SKM-1 treated with dmso at 0.1 percent for 144 hours (cell line): ENCODE measurements around the gene HADH.
A peak's percentile ranks its signal among the peaks of the same experiment; 100 is the strongest.
"Not testable (repeated sequence)": the region's sequence is repeated elsewhere in the genome, so short reads cannot be mapped to it uniquely, and the experiment has no call there.

Experiments
- DNase-seq: peaks from one replicate; lab custom pipeline; 2025; ENCODE audit not compliant: unreplicated experiment; lab: John Stamatoyannopoulos, UW

The HADH gene

DNA sequence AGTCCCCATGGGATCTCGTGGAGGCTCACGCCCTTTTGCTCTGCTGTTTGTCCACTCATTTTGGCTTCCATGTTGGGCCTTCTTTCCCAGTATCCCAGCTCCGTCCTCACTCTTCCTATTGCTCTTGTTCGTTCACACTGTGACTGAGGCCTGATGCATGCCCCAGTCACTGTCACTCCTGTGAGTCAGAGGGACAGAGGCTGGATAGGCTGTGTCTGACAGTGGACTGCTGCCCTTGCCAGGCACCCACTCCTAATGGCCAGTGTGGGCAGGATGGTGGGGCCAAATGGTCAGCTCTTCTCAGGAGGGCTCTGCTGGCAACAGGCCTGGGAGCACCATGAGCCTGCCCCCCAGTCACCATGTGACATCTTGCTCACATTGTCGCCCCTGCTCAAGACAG lies 40.0 kb downstream of the HADH start:
- no peak for DNase-seq

DNA sequence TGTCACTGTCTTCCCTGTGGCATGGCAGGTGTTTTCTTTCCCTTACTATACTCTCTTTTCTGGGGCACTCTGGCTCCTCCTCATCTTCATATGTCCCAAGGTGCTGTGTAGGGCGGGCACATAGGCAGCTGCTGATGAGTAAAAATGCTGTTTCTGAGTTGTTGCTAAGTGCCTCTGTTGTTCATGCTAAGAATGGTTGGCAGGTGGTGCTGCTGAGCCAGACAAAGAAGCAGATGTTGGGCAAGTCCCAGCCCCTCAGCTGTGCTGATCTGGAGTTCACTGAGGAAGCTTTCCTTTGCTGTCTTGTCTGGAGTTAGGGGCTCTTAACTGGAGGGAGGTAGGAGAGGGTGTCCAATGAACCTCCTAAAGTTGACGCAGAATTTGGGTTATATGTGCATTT lies 40.6 kb downstream of the HADH start:
- peak; percentile 54 for DNase-seq

DNA sequence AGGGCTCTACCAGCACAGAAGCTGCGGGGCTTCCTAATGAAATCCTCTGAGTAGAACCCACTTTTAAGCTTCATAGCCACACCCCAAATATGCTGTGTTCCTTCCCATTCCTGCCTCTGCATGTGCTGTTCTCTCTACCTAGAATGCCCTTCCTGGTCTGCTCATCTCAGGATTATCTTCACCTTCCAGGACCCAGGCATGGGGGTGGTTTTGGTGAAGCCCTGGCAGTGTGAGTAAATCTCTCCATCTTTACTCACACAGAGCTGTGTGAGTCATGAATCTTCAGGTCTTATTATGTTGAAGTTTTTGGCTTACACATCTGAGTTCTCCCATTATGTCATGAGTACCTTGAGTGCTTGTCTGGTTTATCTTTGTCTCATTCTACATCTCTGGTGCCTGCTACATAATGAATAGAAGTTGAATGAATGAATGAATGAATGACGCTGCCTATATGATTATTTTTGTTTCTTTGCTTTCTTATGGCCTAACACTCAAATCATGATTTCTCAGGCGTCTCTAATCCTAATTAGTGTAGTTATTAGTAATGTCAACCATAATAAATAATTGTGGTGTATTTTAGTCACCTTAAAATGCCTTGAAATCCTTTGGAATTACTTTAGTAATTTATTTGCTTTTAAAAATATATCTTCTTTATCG lies 41.9 kb downstream of the HADH start:
- no peak for DNase-seq

DNA sequence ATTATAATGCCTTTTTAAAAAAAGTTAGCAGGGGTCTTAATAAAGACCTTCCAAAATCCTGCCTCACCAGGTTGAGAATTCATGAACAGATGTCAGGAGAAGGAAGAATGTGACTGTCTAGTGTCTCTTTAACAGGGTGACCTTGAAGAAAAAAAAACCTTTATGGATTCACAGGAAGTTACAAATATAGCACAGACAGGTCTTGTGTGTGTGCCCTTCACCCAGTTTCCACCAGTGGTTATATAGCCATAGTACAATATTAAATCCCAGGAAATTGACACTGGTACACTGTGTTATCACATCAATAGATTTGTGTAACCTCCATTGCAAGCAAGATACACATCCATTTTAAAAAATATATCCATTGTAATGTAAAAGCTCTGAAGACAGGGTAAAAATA lies 43.7 kb downstream of the HADH start:
- DNase-seq = no peak

- DNase-seq = no peak
Observed at GRCh38 chr4:108034565-108034964, 44.9 kb downstream of the HADH start.

DNA sequence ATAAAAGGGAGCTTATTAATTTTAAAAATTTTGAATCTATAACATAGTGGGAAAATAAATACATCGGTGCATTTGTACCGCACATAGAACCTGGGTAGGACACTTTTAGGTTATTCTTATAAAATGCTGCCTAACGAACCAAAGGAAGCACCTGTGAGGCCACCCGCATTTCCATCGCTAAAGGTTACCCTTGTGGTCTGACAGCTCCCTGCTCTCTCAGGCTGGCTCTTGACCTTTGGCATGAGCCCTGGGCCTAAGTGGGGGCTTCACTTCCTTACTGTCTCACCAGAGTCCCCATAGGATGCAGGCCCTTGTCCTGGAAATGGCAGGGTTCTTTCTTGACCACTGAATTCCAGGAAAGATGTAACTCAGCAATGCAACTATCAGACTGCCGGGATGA lies 46.0 kb downstream of the HADH start:
- DNase-seq = no peak

DNA sequence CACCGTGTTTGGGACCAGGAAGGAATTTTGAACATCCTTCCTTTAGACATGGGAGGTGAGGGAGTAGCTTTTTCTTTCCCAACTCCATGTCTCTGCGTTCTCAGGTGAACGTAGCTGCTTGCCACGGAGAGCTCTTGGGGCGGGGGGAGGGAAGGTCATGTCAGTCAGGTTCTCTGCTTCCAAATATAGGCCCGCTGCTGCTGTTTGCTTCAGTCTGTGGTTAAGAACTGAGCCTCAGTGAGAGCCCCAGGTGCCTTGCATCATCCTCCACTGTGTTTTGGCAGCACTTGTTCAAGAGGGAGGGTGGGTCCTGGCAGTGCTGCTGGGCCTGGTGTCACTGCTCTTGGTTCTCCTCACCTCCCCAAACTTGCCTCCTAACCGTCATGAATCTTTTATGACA lies 46.5 kb downstream of the HADH start:
- peak; percentile 54 for DNase-seq

- DNase-seq = no peak
Observed at GRCh38 chr4:108037884-108038283, 48.2 kb downstream of the HADH start.

DNA sequence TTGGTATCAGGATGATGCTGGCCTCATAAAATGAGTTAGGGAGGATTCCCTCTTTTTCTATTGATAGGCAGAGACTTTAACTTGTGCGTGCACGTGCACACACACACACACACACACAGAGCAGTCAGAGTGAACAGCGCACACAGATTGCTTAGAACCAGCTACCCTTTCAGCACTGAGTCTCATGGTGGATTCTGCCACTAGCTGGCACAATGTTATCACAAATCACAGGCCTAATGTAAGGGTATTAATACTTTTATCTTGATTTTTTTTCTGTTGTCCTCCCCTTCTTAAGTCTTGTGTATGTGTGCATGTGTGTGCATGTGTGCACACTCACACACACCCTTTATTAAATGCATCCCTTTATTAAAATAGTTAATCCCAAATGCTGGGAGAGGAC lies 53.2 kb downstream of the HADH start:
- no peak for DNase-seq

DNA sequence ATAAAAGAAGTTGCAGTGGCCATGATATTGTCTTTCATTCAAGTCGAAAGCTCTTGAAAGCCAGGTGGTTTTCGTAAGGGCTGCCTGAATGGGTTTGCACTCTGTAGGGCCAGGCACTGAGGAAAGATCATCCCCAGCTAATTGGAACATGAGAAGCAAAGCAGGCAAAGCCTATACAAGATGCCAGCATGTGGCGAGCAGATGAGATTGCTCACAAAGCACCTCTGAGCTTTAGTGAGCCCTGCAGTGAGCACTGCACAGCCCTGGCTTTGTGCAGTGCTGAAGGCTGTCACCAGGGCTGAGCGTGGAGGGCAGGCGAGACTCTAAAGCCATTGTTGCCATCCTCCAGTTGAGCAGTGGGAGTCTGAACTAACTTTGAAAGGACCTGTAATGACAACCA lies 53.8 kb downstream of the HADH start:
- no peak for DNase-seq

GRCh38 chr4:108044951-108045686 lies 55.4 kb downstream of the HADH start:
- DNase-seq = no peak

- no peak for DNase-seq
Observed at GRCh38 chr4:108045687-108046024, 56.0 kb downstream of the HADH start.

GRCh38 chr4:108047199-108047598 lies 57.5 kb downstream of the HADH start:
- no peak for DNase-seq

DNA sequence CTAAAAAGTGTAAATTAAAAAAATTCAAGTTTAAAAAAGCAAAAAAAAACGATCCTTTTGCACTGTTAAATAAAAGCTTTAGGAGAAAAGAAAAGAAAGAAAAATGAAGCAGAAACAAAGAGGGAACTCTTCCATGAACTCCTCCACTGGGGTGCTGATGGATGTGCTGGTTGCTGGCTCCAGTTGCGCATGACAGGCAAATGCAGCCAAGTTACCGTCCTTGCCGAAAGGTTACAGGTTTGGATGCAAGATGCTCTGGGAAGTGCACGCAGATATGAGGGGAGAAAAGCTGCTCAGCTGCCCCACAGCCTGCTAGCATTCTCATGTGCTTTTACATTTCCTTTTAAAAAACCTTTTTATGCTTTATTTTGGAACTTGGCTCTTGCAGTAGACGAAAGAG lies 58.5 kb downstream of the HADH start:
- no peak for DNase-seq

DNA sequence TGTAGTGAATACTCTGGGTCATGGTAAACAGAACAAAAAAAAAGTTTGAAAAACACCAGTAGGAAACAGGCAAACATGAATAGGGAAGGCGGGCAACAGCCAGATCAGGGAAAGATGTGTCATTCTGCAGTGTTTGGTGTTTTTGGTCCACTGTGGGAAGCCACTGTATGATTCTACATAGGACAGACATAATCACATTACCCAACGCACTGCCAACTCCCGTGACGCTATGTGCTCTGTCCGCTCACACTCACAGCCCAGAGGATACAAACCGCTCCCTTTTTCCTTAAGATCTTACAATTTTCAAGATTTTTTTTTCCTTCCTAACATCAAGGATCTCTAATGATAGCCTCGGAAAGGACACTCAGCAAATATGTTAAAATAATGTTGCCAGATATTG lies 59.3 kb downstream of the HADH start:
- DNase-seq = no peak

- no peak for DNase-seq
Observed at GRCh38 chr4:108049406-108049805, 59.7 kb downstream of the HADH start.

DNA sequence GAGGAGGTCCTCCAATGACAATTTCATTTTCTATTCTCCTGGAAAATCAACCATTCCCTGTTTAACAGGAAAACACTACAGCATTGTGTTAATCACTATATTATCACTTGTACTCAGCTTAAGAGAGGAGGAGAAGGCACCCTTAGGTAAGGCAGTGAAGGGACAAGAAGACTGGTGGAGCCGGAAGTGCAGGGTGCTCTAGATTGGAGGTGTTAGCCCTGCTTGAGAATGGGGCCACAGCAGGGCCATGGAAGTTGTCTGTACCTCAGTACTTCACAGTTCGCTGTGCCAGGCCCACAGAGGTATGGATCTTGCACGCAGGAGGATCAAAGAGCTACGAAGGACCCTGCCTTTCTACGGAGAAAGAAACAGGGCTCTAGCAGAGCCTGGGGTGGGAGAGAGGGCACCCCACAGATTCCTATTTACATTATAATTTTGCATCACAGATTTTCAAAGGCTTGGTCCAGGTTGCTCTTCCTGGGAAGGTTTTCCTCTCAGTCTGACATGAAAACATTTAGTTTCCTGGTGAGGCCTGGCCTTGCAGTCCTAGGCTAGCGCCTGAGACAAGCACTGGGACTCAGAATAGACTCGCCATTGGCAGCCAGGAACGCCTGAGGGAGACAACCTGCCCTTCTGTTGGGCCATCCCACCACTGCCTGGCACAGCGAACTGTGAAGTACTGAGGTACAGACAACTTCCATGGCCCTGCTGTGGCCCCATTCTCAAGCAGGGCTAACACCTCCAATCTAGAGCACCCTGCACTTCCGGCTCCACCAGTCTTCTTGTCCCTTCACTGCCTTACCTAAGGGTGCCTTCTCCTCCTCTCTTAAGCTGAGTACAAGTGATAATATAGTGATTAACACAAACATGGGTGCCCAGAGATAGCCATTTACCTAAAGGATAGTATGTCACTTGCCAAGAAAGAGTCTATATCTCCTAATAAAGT lies 60.8 kb downstream of the HADH start:
- DNase-seq = not testable (repeated sequence)

DNA sequence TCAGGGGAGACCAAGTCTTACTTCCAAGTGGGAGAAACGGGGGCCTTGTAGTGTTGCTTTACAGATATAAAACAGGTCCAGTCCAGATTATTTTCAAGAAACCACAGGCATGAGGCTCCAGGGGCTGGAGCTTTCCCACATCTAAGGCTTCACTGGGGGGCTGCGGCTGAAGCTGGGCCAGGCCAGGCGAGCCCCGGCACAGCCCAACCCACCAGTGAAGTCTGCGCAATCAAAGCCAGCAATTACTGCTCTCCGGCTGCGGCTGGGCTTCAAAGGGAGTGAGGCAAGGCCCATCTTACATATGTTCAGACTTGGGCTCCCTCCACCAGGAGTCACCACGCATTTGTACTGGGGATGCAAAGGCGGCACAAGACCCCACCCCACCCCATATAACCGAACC lies 61.7 kb downstream of the HADH start:
- DNase-seq = no peak

GRCh38 chr4:108052558-108053120 lies 63.0 kb downstream of the HADH start:
- no peak for DNase-seq

DNA sequence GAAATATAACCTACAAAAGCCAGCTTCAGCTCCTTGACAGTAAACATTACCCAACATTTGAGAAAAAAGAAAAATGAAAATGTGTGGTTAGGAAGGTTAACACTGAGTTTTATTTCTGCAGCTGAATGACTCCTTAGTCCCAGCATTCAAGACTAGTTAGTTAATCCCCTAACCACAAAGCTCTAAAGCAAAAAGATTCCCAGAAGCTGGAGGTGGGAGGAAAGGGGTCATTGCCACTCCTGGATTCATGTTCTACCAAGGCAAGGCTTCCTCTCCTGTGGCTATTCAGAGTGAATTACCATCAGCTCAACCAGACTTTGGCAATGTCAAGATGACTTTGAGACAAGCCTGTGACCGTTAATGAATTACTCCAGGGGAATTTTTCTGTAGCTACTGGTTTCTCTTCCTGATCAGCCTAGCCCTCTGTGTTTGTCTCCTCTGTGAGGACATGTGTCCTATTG lies 63.6 kb downstream of the HADH start:
- DNase-seq = no peak

DNA sequence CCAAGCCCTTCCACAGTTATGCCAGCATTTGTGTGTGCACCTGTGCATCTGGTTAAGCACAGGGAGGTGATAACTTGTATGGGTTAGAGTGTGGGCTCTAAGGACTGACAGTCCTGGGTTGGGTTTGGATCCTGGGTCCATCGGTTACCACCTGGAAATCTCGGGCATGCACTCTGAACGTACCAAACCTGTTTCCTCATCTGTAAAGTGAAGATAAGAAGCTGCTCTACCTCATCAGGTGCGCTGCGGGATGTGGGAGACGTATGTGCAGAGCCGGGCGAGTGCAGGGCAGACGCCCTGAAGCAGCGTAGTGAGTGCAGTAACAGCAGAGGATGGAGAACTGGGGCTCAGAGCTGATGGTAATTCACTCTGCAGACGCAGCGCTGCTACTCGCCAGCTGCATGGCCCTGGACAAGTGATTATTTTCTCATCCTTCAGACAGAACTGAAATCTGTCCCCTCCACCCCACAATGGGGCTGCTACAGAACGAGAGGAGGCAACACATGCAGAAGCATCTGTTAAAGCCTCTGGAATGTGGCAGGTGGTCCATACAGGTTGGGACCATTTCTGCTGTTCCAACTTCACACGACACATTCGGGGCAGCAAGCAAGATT lies 64.4 kb downstream of the HADH start:
- no peak for DNase-seq
